A673 (cell line): ENCODE results near the gene SDHB. TPM values are rescaled to one million over a fixed set of nuclear protein-coding genes. Genes with fewer than 3 reads are reported as not detected.

Experiments
- Bru-seq: library from RNA; stranded (reverse); fragments of 400-500 nt; gene quantifications from one replicate; lab custom pipeline; 2021; lab: Mats Ljungman, UMichigan
- BruChase-seq, 2 experiments: library from RNA; stranded (reverse); fragments of 400-500 nt; gene quantifications; one replicate each; lab custom pipeline; 2021; lab: Mats Ljungman, UMichigan
- BruUV-seq: library from RNA; stranded (reverse); fragments of 400-500 nt; replicated peaks from 2 replicates; lab custom pipeline; 2021; lab: Mats Ljungman, UMichigan
- CTCF ChIA-PET: fragments of 300-600 bp; sonication (Branson Sonifier 250); formaldehyde crosslinking; loops from one replicate; lab custom pipeline; 2022; ENCODE audit warnings: antibody characterized with exemption; lab: Charles Lee
- POLR2A ChIA-PET: fragments of 300-600 bp; sonication (Branson Sonifier 250); formaldehyde crosslinking; loops from one replicate; lab custom pipeline; 2022; ENCODE audit warnings: antibody characterized with exemption; ENCODE audit not compliant: low non-redundant PET; lab: Charles Lee
- DNase-seq: peaks from one replicate; pipeline ENCODE4 v3.0.0-alpha.2; 2015; ENCODE audit warnings: low spot score
- H3K27ac ChIP-seq: fragments of 200-600 bp; sonication (generic); 2 replicates; pipeline ENCODE4 v1.5.1; 2016; ENCODE audit warnings: mixed run types, low read depth, mild to moderate bottlenecking, mixed read lengths, antibody characterized with exemption, low read length; ENCODE audit not compliant: poor library complexity, severe bottlenecking
- H3K27me3 ChIP-seq: fragments of 200-600 bp; sonication (generic); replicated peaks from 2 replicates; pipeline ENCODE4 v1.6.1; 2017; ENCODE audit warnings: mixed run types, low read depth, mild to moderate bottlenecking, mixed read lengths, antibody characterized with exemption, low read length; ENCODE audit not compliant: insufficient read depth, poor library complexity
- H3K36me3 ChIP-seq: fragments of 200-600 bp; sonication (generic); 2 replicates; pipeline ENCODE4 v1.6.1; 2016; ENCODE audit warnings: mixed run types, mild to moderate bottlenecking, mixed read lengths, antibody characterized with exemption, low read length; ENCODE audit not compliant: insufficient read depth, poor library complexity, severe bottlenecking
- H3K4me1 ChIP-seq: fragments of 200-600 bp; sonication (generic); 2 replicates; pipeline ENCODE4 v1.6.1; 2017; ENCODE audit warnings: mixed run types, mild to moderate bottlenecking, mixed read lengths, antibody characterized with exemption, low read length; ENCODE audit not compliant: insufficient read depth, poor library complexity, severe bottlenecking
- H3K4me3 ChIP-seq: fragments of 200-600 bp; sonication (generic); 2 replicates; pipeline ENCODE4 v1.5.1; 2016; ENCODE audit warnings: low read depth, mixed run types, mild to moderate bottlenecking, mixed read lengths, low read length; ENCODE audit not compliant: poor library complexity, severe bottlenecking
- H3K9me3 ChIP-seq: fragments of 200-600 bp; sonication (generic); 2 replicates; pipeline ENCODE4 v1.6.1; 2016; ENCODE audit warnings: mixed run types, low read depth, mild to moderate bottlenecking, mixed read lengths, antibody characterized with exemption, low read length; ENCODE audit not compliant: poor library complexity, severe bottlenecking
- CTCF ChIP-seq: fragments of 300-800, 200-600 bp; sonication (generic); conservative IDR thresholded peaks from 2 replicates; pipeline ENCODE4 v1.5.1; 2017; ENCODE audit warnings: low read depth, mild to moderate bottlenecking, antibody characterized with exemption, low read length, moderate library complexity, mixed read lengths
- EZH2 ChIP-seq: fragments of 200-600 bp; sonication (generic); IDR thresholded peaks from 2 replicates; pipeline ENCODE4 v1.6.1; 2017; ENCODE audit warnings: borderline replicate concordance, low read depth, mild to moderate bottlenecking, mixed read lengths, antibody characterized with exemption, low read length; ENCODE audit not compliant: poor library complexity, severe bottlenecking
- intact Hi-C: fragments of 100-400 bp; cut with micrococcal nuclease; formaldehyde crosslinking; loops from one replicate; pipeline ENCODE4 v1.10.0; 2022; ENCODE audit not compliant: unreplicated experiment
- long read RNA-seq: library from polyadenylated mRNA; stranded (forward); transcript quantifications from one replicate; pipeline ENCODE4 v2.0.0, GENCODE V29; 2022
- total RNA-seq: library from RNA; stranded (reverse); gene quantifications from 2 replicates; pipeline ENCODE4 v1.2.3, GENCODE V29; 2021

The SDHB gene
- total RNA-seq: 207 and 208 TPM in 2 replicates
- Bru-seq, nascent RNA: percentile 82 among the genes with signal in this experiment
- percentile 71 among the genes with signal in this experiment for BruChase-seq, experiment 1, labeled RNA remaining after a 2-hour chase
- percentile 76 among the genes with signal in this experiment for BruChase-seq, experiment 2, labeled RNA remaining after a 6-hour chase
- long read RNA-seq, transcript SDHB-201 (8 exons, 1,153 nt): major isoform, 337 of 358 reads
- long read RNA-seq, partial matches to known transcripts: 11 of 358 reads
- long read RNA-seq, other reads (novel, unspliced or antisense): 9 of 358 reads

- Histone ChIP-seq H3K9me3 (no peaks in the 10 kb centered on the region), H3K27me3 (no peaks in the 10 kb centered on the region), H3K4me1 (peaks cover 16% of the 10 kb centered on the region), H3K27ac (peak within 1 kb of the TSS; percentile 66), H3K4me3 (peak within 1 kb of the TSS; percentile 89), H3K36me3 (peaks cover 30% of the 10 kb centered on the region)
- intact Hi-C loops: no loop called here
- DNase-seq: peak; percentile 98
- BruUV-seq: no TSS peak
- ChIA-PET CTCF (interaction anchor here (0.6 kb wide), 1 partner anchor 433 kb away, joined by 3 read pairs; no protein-coding TSS in a partner anchor), POLR2A (interaction anchor here (0.6 kb wide), 1 partner anchor 11 kb away, joined by 6 read pairs; no protein-coding TSS in a partner anchor)
- TF ChIP-seq EZH2: no peak
- TF ChIP-seq CTCF: no peak
Observed at GRCh38 chr1:17053685-17054410, at the start of gene SDHB. Gene SDHB, minus strand, starts transcription at chr1:17054032. Its CDS starts 13 bp downstream, at chr1:17054019.

- no peaks in the 10 kb centered on the region for H3K27me3 ChIP-seq
- H3K36me3 ChIP-seq: peaks cover 8% of the 10 kb centered on the region
- CTCF ChIA-PET: no interaction called here
- intact Hi-C loops: no loop called here
- POLR2A ChIA-PET: no interaction called here
- H3K9me3 ChIP-seq: no peaks in the 10 kb centered on the region
- no peak for DNase-seq
- H3K27ac ChIP-seq: no peak overlapping the region
- BruUV-seq: no TSS peak
- H3K4me1 ChIP-seq: peaks cover 3% of the 10 kb centered on the region
- TF ChIP-seq EZH2: no peak
- no peak for TF ChIP-seq CTCF
- no peak overlapping the region for H3K4me3 ChIP-seq
Observed at GRCh38 chr1:17102232-17102631, 48.4 kb upstream of the SDHB start.

GRCh38 chr1:17101261-17101660 is 47.4 kb upstream of the SDHB start:
- H3K4me3 ChIP-seq: no peak overlapping the region
- peaks cover 3% of the 10 kb centered on the region for H3K4me1 ChIP-seq
- DNase-seq: no peak
- no peak for TF ChIP-seq CTCF
- no peak for TF ChIP-seq EZH2
- intact Hi-C loops: no loop called here
- no peaks in the 10 kb centered on the region for H3K27me3 ChIP-seq
- BruUV-seq: no TSS peak
- no peaks in the 10 kb centered on the region for H3K9me3 ChIP-seq
- peaks cover 8% of the 10 kb centered on the region for H3K36me3 ChIP-seq
- H3K27ac ChIP-seq: no peak overlapping the region
- ChIA-PET POLR2A (no interaction called here), CTCF (no interaction called here)
